Endothelial cell of umbilical vein (primary cell): Measurements from ENCODE around the gene NCAN. TPM values are rescaled to one million over a fixed set of nuclear protein-coding genes. Genes with fewer than 3 reads are reported as not detected.

Experiments
- BruUV-seq: library from RNA; stranded (reverse); fragments of 400-500 nt; replicated peaks from 2 replicates; lab custom pipeline; 2021; lab: Mats Ljungman, UMichigan
- CTCF ChIA-PET: fragments of 300-600, 350-600 bp; sonication (Branson Sonifier 250); formaldehyde crosslinking; loops from one replicate; lab custom pipeline; 2021; ENCODE audit warnings: antibody characterized with exemption, inconsistent platforms; lab: Charles Lee
- POLR2A ChIA-PET: fragments of 300-600, 350-600 bp; sonication (Branson Sonifier 250); formaldehyde crosslinking; loops from one replicate; lab custom pipeline; 2021; ENCODE audit warnings: antibody characterized with exemption, inconsistent platforms; lab: Charles Lee
- DNase-seq: peaks from one replicate; pipeline ENCODE4 v3.0.0-alpha.2; 2011; ENCODE audit warnings: low read depth, low spot score
- FAIRE-seq: peaks from 2 replicates; lab custom pipeline; 2011; peaks lifted over from hg19 to GRCh38; lab: Jason Lieb, UNC
- H2AFZ ChIP-seq: 2 replicates; pipeline ENCODE4 v1.6.0; 2012; ENCODE audit warnings: low read depth, low read length, control low read depth, inconsistent platforms
- H3K27ac ChIP-seq: 2 replicates; pipeline ENCODE4 v1.5.1; 2011; ENCODE audit warnings: low read depth, mild to moderate bottlenecking, control low read depth, low read length, moderate library complexity; ENCODE audit not compliant: insufficient read depth
- H3K27me3 ChIP-seq, 2 experiments: 2 replicates each; pipeline versions ENCODE4 v1.6.0 to v1.6.1; 2011; ENCODE audit warnings: low read length in 2 of 2, mixed read lengths in 1 of 2; ENCODE audit not compliant: control insufficient read depth in 2 of 2, insufficient read depth in 2 of 2
- H3K36me3 ChIP-seq, 2 experiments: 2 replicates in 1 of 2; 3 replicates in 1 of 2; pipeline ENCODE4 v1.5.1; 2011; ENCODE audit warnings: low read length in 2 of 2, mild to moderate bottlenecking in 1 of 2, moderate library complexity in 1 of 2; ENCODE audit not compliant: control insufficient read depth in 2 of 2, insufficient read depth in 2 of 2; ENCODE audit errors: extremely low read depth in 1 of 2
- H3K4me1 ChIP-seq: 3 replicates; pipeline ENCODE4 v1.5.1; 2011; ENCODE audit warnings: mild to moderate bottlenecking, low read length; ENCODE audit not compliant: control insufficient read depth, insufficient read depth; ENCODE audit errors: extremely low read depth
- H3K4me2 ChIP-seq: 2 replicates; pipeline ENCODE4 v1.6.1; 2011; ENCODE audit warnings: low read length, control low read depth, mixed read lengths; ENCODE audit not compliant: insufficient read depth
- H3K4me3 ChIP-seq, 3 experiments: fragments of 200-600 bp in 1 of 3; sonication (generic), shearing (Covaris generic) in 1 of 3; replicated peaks in 1 of 3; 2 replicates each; pipeline ENCODE4 v1.5.1; 2011 to 2016; ENCODE audit warnings: control low read depth in 3 of 3, low read length in 3 of 3, mild to moderate bottlenecking in 2 of 3, inconsistent platforms in 1 of 3, low read depth in 1 of 3, moderate library complexity in 1 of 3; ENCODE audit not compliant: insufficient read depth in 1 of 3
- H3K79me2 ChIP-seq: 2 replicates; pipeline ENCODE4 v1.6.0; 2012; ENCODE audit warnings: low read length, inconsistent platforms; ENCODE audit not compliant: control insufficient read depth, insufficient read depth
- H3K9ac ChIP-seq: replicated peaks from 2 replicates; pipeline ENCODE3; 2011; ENCODE audit warnings: low read length, control low read depth; ENCODE audit not compliant: insufficient read depth; ENCODE audit errors: extremely low read depth
- H3K9me1 ChIP-seq: replicated peaks from 3 replicates; pipeline ENCODE4 v1.6.0; 2011; ENCODE audit warnings: mild to moderate bottlenecking, low read length; ENCODE audit not compliant: control insufficient read depth, insufficient read depth; ENCODE audit errors: extremely low read depth
- H3K9me3 ChIP-seq: replicated peaks from 2 replicates; pipeline ENCODE4 v1.5.1; 2012; ENCODE audit warnings: low read length, inconsistent platforms; ENCODE audit not compliant: control insufficient read depth, insufficient read depth
- H4K20me1 ChIP-seq: replicated peaks from 2 replicates; pipeline ENCODE3; 2011; ENCODE audit warnings: mild to moderate bottlenecking, low read length; ENCODE audit not compliant: control insufficient read depth, insufficient read depth; ENCODE audit errors: extremely low read depth
- CTCF ChIP-seq, 2 donors: IDR thresholded peaks; 1 replicate in 1 of 2; 2 replicates in 1 of 2; pipeline ENCODE4 v1.5.1; 2011; ENCODE audit warnings: low read length in 2 of 2, mild to moderate bottlenecking in 2 of 2, moderate library complexity in 2 of 2, control low read depth in 1 of 2, inconsistent platforms in 1 of 2, low read depth in 1 of 2; ENCODE audit not compliant: insufficient read depth in 1 of 2; ENCODE audit errors: extremely low read depth in 1 of 2
- EZH2 ChIP-seq: IDR thresholded peaks from 2 replicates; pipeline ENCODE4 v1.6.1; 2012; ENCODE audit warnings: borderline replicate concordance, low read depth, mild to moderate bottlenecking, moderate library complexity, low read length, inconsistent platforms; ENCODE audit not compliant: severe bottlenecking
- FOS ChIP-seq: IDR thresholded peaks from 2 replicates; pipeline ENCODE4 v1.6.1; 2011; ENCODE audit warnings: mild to moderate bottlenecking, low read length, moderate library complexity, borderline replicate concordance; ENCODE audit not compliant: insufficient read depth
- GATA2 ChIP-seq: IDR thresholded peaks from 2 replicates; pipeline ENCODE4 v1.7.0; 2011; ENCODE audit warnings: low read depth, mild to moderate bottlenecking, moderate library complexity, mixed read lengths, low read length; ENCODE audit not compliant: insufficient read length, insufficient read depth
- JUN ChIP-seq: IDR thresholded peaks from 2 replicates; pipeline ENCODE4 v1.6.1; 2011; ENCODE audit warnings: borderline replicate concordance, low read depth; ENCODE audit not compliant: insufficient read length, insufficient read depth
- MAX ChIP-seq: IDR thresholded peaks from 2 replicates; pipeline ENCODE4 v1.6.1; 2011; ENCODE audit not compliant: insufficient read depth, insufficient read length
- MYC ChIP-seq: IDR thresholded peaks from one replicate; pipeline ENCODE4 v1.6.1; 2011; ENCODE audit warnings: mild to moderate bottlenecking, low read depth, low read length
- POLR2A ChIP-seq: IDR thresholded peaks from 2 replicates; pipeline ENCODE4 v1.6.1; 2012; ENCODE audit warnings: low read depth, mild to moderate bottlenecking, control low read depth, low read length
- POLR2AphosphoS5 ChIP-seq: IDR thresholded peaks from 2 replicates; pipeline ENCODE4 v1.6.1; 2012; ENCODE audit warnings: low read depth, mild to moderate bottlenecking, control low read depth, low read length, moderate library complexity; ENCODE audit not compliant: insufficient read depth
- dilution Hi-C: fragments of 300-500 bp; cut with MboI; formaldehyde crosslinking; loops from one replicate; pipeline ENCODE4 v1.15.0; 2019; ENCODE audit warnings: low sequenced_read_pairs; ENCODE audit not compliant: extremely low pct_ligation_motif_present
- intact Hi-C: fragments of 100-400 bp; cut with micrococcal nuclease; formaldehyde crosslinking; loops from one replicate; pipeline ENCODE4 v1.10.0; 2022
- polyA plus RNA-seq, 4 experiments: library from polyadenylated mRNA; depleted of rRNA in 3 of 4; stranded (reverse) in 3 of 4; unstranded in 1 of 4; fragments of >200 nt; gene quantifications; 2 replicates each; pipeline versions ENCODE4 v1.2.1 to v1.2.3, GENCODE V29; 2011 to 2012; ENCODE audit warnings: missing spikeins in 1 of 4
- total RNA-seq: library from RNA; stranded (reverse); gene quantifications from 2 replicates; pipeline ENCODE4 v1.2.3, GENCODE V29; 2021

NCAN gene
- total and polyA plus RNA-seq, 2 donors (not counting 3 experiments of a cell fraction or from before 2014, with no cell fraction given): not detected

GRCh38 chr19:19276386-19276785 lies 64.6 kb downstream of the NCAN start:
- no peaks in the 10 kb centered on the region for H3K9me1 ChIP-seq
- H3K4me1 ChIP-seq: no peaks in the 10 kb centered on the region
- intact Hi-C loops: no loop called here
- no peaks in the 10 kb centered on the region for H3K79me2 ChIP-seq
- POLR2A ChIA-PET: no interaction called here
- no peak overlapping the region for H2AFZ ChIP-seq
- no peak overlapping the region for H3K4me3 ChIP-seq
- no peak for DNase-seq
- H3K36me3 ChIP-seq: peaks cover 2 to 34% of the 10 kb centered on the region in 2 experiments
- H3K4me2 ChIP-seq: no peak overlapping the region
- H3K9me3 ChIP-seq: no peaks in the 10 kb centered on the region
- H3K27ac ChIP-seq: no peak overlapping the region
- CTCF ChIA-PET: interaction anchor here (1.2 kb wide), 1 partner anchor 13 kb away, joined by 3 read pairs; a partner anchor contains a TSS
- peaks cover 5 to 8% of the 10 kb centered on the region in 2 experiments for H3K27me3 ChIP-seq
- dilution Hi-C loops: no loop called here
- no peak overlapping the region for H3K9ac ChIP-seq
- no peaks in the 10 kb centered on the region for H4K20me1 ChIP-seq
- FAIRE-seq: no peak
- BruUV-seq: no TSS peak
- no peak for TF ChIP-seq MAX
- TF ChIP-seq POLR2AphosphoS5: no peak
- no peak for TF ChIP-seq CTCF (IDR thresholded peaks at IDR 0.05; ENCODE audit: extremely low read depth in 1 of 2, insufficient read depth in 1 of 2, low read depth in 1 of 2, low read length in 2 of 2)
- no peak for TF ChIP-seq JUN
- TF ChIP-seq GATA2: no peak
- TF ChIP-seq FOS: no peak
- no peak for TF ChIP-seq POLR2A
- TF ChIP-seq EZH2: no peak
- TF ChIP-seq MYC: no peak
